Stimulated activated CD8-positive, alpha-beta memory T cell treated with anti-CD3 and anti-CD28 coated beads, Interleukin-15, amount 100 ng/mL, for 1 hour (primary cell): Measurements from ENCODE around the gene SPEN.
"Not testable (repeated sequence)": the region's sequence is repeated elsewhere in the genome, so short reads cannot be mapped to it uniquely, and the experiment has no call there.

Experiments used
- DNase-seq: peaks from one replicate; pipeline ENCODE4 v3.0.0-alpha.2; 2020; ENCODE audit warnings: low read depth

Gene SPEN

GRCh38 chr1:15962671-15963362 lies 115.3 kb downstream of the SPEN start:
- DNase-seq, result no peak

DNA sequence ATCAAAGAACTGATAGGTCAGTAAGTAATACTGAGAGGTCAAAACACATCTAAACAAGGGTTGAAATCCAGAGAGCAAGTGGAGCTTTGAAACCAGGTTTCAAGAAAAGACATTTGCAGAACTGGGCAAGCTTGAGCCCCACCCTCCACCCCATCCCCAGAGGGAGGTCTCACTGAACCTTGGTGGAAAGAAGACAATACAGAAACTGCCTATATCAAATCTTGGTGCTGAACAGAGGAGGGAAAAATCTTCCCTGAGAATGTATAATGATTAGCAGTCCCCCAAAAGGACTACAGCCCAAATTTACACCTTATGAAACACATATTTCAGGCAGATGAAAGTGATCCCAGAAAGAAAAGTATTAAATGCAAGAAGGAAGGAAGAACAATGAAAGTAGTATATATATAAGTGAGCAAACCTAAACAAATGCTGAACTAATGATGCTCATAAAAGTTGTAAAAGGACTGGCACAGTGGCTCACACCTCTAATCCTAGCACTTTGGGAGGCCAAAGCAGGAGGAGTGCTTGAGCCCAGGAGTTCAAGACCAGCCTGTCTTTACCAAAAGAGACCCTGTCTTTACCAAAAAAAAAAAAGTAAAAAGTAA lies 116.0 kb downstream of the SPEN start:
- DNase-seq, result no peak

- DNase-seq, result no peak
Observed at GRCh38 chr1:15963968-15964648, 116.6 kb downstream of the SPEN start.

DNA sequence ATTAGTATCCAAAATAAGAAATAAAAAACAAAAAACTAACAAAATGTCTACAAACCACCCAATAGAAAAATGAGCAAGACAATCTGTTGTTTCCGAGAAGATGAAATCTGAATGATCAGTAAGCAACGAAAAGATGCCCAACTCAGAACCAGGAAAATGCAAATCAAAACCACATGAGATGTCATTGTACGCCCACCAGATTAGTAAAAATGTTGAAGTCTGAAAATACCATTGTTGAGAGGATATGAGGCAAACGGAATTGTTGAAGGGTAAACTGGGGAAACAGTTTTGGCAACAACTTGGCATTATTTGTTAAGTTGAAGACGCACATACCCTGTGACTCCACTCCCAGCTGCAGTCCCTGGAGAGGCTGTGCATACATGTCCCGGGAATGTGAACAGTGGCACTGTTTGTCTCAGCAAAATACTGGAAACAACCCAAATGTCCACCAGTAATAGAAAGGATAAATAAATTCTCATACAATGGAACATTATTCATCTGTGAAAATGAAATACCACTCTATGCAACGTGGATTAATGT lies 117.8 kb downstream of the SPEN start:
- DNase-seq, result no peak

- no peak for DNase-seq
Observed at GRCh38 chr1:15966081-15966955, 118.8 kb downstream of the SPEN start.

- no peak for DNase-seq
Observed at GRCh38 chr1:15966956-15967344, 119.4 kb downstream of the SPEN start.

- DNase-seq, result no peak
Observed at GRCh38 chr1:15968172-15968571, 120.7 kb downstream of the SPEN start.

GRCh38 chr1:15969321-15969880 lies 121.9 kb downstream of the SPEN start:
- no peak for DNase-seq

GRCh38 chr1:15970911-15971310 lies 123.4 kb downstream of the SPEN start:
- DNase-seq, result no peak

DNA sequence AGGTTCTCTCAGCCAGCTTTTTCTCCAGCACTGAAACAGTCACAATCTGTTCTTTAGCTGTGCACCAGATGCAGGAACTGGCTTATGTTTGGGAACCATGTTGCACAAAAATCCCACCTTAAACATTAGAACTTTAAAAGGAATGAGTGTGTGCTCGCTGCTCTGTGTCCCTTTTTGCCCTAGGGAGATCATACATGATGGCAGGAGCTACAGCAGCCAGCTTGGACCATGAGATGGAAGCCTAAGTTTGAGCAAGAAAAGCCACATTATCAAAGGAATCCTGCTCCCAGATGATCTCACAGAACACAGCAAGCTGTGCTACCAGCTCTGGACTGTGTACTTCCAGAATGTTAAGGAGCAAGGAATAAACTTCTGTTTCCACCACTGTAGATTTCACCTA lies 124.9 kb downstream of the SPEN start:
- DNase-seq, result no peak

- DNase-seq, result no peak
Observed at GRCh38 chr1:15973772-15974171, 126.3 kb downstream of the SPEN start.

DNA sequence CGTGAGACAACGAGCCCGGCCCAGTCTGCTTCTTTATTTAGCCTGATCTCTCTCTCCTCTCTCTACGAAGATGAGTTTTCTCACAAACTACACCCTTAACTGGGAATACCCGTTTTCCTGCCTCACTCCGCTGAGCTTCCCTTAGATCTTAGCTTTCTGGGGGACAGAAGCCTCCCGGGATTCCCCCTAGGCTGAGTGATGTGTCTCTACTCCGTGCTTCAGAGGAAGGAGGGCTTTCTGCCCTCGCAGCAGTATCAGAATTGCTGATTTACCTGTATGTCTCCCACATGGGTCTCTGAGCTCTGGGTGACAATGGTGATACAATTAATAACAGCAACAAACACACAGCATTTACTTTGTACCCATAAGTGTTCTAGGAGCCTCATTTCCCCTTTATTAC lies 127.3 kb downstream of the SPEN start:
- DNase-seq, result no peak

DNA sequence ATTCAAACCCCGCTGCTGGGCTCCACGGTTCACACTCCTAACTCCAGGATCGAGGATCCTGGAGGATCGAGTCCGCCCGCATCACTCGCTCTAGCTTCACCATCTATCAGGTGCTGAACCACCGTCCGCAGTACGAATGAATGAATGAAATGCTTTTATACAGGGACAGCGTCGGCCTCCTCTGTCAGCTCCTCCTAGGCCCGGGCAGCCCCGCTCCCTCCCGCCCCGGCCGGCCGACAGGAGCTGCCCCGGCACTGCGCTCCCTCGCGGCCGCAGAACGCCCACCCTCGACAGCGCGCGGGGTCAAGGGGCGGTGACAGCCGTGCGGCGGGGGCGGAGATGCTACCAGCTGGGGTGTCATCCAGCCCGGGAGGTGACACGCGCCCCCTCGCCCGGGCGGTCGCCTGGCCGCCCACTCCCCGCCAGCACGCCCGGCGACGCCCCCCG lies 127.9 kb downstream of the SPEN start:
- peak; percentile 44 for DNase-seq

GRCh38 chr1:15975805-15976680 lies 128.5 kb downstream of the SPEN start, which contains the start of gene ZBTB17:
ZBTB17 (minus strand) TSS chr1:15976101; CDS start chr1:15948495, 27,606 bp downstream.
- DNase-seq, result peak; percentile 87

DNA sequence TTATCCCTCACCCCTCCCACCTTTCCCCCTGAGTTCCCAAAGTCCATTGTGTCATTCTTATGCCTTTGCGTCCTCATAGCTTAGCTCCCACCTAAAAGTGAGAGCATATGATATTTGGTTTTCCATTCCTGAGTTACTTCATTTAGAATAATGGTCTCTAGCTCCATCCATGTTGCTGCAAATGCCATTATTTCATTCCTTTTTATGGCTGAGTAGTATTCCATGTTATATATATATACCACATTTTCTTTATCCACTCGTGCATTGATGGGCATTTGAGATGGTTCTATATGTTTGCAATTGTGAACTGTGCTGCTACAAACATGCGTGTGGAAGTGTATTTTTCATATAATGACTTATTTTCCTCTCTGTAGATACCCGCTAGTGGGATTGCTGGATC lies 130.4 kb downstream of the SPEN start:
- not testable (repeated sequence) for DNase-seq

DNA sequence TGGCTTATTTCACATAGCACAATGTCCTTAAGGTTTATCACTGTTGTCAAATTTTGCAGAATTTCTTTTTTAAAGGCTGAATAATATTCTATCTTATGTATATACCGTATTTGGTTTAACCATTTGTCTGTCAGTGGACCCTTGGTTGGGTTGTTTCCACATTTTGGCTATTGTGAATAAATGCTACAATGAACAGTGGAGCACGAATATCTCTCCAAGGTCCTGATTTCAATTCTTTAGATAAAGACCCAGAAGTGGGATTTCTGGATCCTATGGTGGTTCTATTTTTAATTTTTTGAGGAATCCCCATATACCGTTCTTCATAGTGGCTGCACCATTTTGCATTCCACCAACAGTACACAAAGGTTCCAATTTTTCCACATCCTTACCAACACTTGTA lies 134.2 kb downstream of the SPEN start:
- DNase-seq, result no peak

DNA sequence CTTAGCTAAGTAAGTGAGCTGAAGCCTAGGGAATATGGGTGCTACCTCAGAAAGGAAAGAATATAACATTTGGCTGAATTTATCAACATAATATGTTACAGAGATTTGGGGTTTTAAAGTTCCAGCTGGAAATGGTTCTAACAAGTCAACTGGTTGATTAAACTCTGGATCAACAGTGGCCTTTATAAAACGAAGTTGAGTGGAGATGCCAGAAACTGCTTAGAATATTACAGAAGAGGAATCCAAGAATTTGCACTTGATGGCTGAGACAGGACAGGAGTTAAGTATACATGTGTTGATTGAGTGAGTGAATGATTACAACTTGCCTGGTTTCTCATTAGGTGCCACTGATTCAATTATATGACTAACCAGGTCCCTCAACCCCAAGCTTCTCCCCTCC lies 135.8 kb downstream of the SPEN start:
- DNase-seq, result no peak

GRCh38 chr1:15985611-15986297 lies 138.2 kb downstream of the SPEN start:
- no peak for DNase-seq

DNA sequence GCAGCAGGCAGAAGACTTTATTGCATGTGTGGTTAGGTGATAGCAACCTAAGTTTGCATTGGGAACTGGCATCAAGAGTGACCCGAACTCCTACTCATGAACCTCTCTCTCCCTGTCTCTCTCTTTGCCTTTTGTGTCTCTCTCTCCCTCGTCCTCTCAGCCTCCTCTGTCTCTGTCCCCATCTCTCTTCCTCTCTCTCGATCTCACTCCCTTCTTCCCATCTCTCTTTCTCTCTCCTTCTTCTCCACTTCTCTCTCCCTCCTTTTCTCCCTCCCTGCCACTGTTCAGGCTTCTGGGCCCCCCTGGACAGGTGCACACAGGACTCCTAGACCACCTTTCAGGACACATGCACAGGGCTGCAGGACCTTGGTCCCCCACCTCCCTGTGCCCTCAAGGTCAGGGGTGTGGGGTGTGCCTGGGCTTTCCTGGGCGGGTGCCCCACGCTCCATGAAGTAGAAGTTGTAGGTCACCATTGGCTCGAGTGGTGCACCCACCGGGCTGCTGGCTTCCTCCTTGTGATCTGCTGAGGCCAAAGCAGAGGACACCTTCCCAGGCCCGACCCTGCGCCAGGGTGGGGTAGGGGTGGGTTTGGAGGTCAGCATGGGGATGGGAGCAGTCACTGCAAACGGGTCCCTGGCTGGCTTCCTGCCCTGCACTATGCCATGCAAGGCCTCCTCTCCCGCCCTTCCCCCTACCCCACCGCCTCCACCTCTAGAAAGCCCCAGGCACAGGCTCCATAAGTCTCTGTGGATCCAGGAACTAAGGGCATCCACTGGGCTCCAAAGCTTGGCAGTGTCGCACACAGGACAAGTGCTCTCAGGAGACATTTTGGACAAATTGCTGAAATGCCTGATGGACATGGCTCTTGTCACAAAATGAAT lies 141.6 kb downstream of the SPEN start:
- DNase-seq, result no peak
